GM18508 (cell line): Measurements from ENCODE around the gene MAP4.
"Not testable (repeated sequence)": the region's sequence is repeated elsewhere in the genome, so short reads cannot be mapped to it uniquely, and the experiment has no call there.

Experiments used
- ATAC-seq: cut with Tn5 transposase; IDR thresholded peaks from one replicate; pipeline ENCODE4 v1.9.1; 2021; ENCODE audit warnings: moderate number of reproducible peaks; ENCODE audit not compliant: insufficient read depth, unreplicated experiment

MAP4 gene

GRCh38 chr3:47907784-47908183 lies 108.4 kb downstream of the MAP4 start:
- ATAC-seq = no peak

GRCh38 chr3:47902746-47903145 lies 113.5 kb downstream of the MAP4 start:
- ATAC-seq = no peak

- no peak for ATAC-seq
Measured at GRCh38 chr3:47901280-47901833, 114.9 kb downstream of the MAP4 start.

GRCh38 chr3:47899495-47900108 lies 116.6 kb downstream of the MAP4 start:
- no peak for ATAC-seq

- no peak for ATAC-seq
Measured at GRCh38 chr3:47897954-47898353, 118.3 kb downstream of the MAP4 start.

- no peak for ATAC-seq
Measured at GRCh38 chr3:47896736-47897135, 119.5 kb downstream of the MAP4 start.

GRCh38 chr3:47895241-47895640 lies 121.0 kb downstream of the MAP4 start:
- no peak for ATAC-seq

GRCh38 chr3:47892286-47893040 lies 123.8 kb downstream of the MAP4 start:
- ATAC-seq = no peak

- ATAC-seq = no peak
Measured at GRCh38 chr3:47891613-47892005, 124.6 kb downstream of the MAP4 start.

- ATAC-seq = no peak
Measured at GRCh38 chr3:47890828-47891612, 125.2 kb downstream of the MAP4 start.

- ATAC-seq = no peak
Measured at GRCh38 chr3:47890126-47890827, 125.9 kb downstream of the MAP4 start.

- ATAC-seq = no peak
Measured at GRCh38 chr3:47888986-47889757, 127.0 kb downstream of the MAP4 start.

GRCh38 chr3:47887991-47888390 lies 128.2 kb downstream of the MAP4 start:
- not testable (repeated sequence) for ATAC-seq

GRCh38 chr3:47885168-47885567 lies 131.0 kb downstream of the MAP4 start:
- no peak for ATAC-seq

GRCh38 chr3:47884603-47885002 lies 131.6 kb downstream of the MAP4 start:
- ATAC-seq = no peak

GRCh38 chr3:47882338-47882737 lies 133.9 kb downstream of the MAP4 start:
- no peak for ATAC-seq

GRCh38 chr3:47877719-47878118 lies 138.5 kb downstream of the MAP4 start:
- ATAC-seq = no peak

GRCh38 chr3:47877290-47877689 lies 138.9 kb downstream of the MAP4 start:
- ATAC-seq = no peak

- ATAC-seq = no peak
Measured at GRCh38 chr3:47874913-47875312, 141.3 kb downstream of the MAP4 start.

GRCh38 chr3:47874438-47874837 lies 141.8 kb downstream of the MAP4 start:
- no peak for ATAC-seq
